PC-9 (cell line): ENCODE data around the gene TPRG1L. TPM values are rescaled to one million over a fixed set of nuclear protein-coding genes. Genes with fewer than 3 reads are reported as not detected.

Experiments
- BruUV-seq: library from RNA; stranded (reverse); fragments of 400-500 nt; replicated peaks from 2 replicates; lab custom pipeline; 2021; lab: Mats Ljungman, UMichigan
- CTCF ChIA-PET: fragments of 300-600 bp; sonication (Branson Sonifier 250); formaldehyde crosslinking; loops from one replicate; lab custom pipeline; 2022; ENCODE audit warnings: antibody characterized with exemption; lab: Charles Lee
- POLR2A ChIA-PET: fragments of 300-600 bp; sonication (Branson Sonifier 250); formaldehyde crosslinking; loops from one replicate; lab custom pipeline; 2022; ENCODE audit warnings: antibody characterized with exemption; ENCODE audit not compliant: unreplicated experiment; lab: Charles Lee
- DNase-seq, 2 experiments: peaks; one replicate each; pipeline versions ENCODE4 v3.0.0 to v3.0.0-alpha.2; 2015 to 2022; ENCODE audit warnings: mixed read lengths in 1 of 2
- H2AFZ ChIP-seq: fragments of 200-600 bp; sonication (generic); 2 replicates; pipeline ENCODE4 v1.8.1; 2017; ENCODE audit warnings: antibody characterized with exemption
- H3F3A ChIP-seq: fragments of 200-600 bp; sonication (generic); 2 replicates; pipeline ENCODE4 v1.8.1; 2017; ENCODE audit warnings: antibody characterized with exemption, mild to moderate bottlenecking, low read depth; ENCODE audit not compliant: insufficient read depth
- H3K27ac ChIP-seq: fragments of 200-600 bp; sonication (generic); 2 replicates; pipeline ENCODE4 v1.6.1; 2016; ENCODE audit warnings: mixed run types
- H3K27me3 ChIP-seq: fragments of 200-600 bp; sonication (generic); 2 replicates; pipeline ENCODE4 v1.6.1; 2016; ENCODE audit warnings: low read depth, mixed run types; ENCODE audit not compliant: insufficient read depth
- H3K36me3 ChIP-seq: fragments of 200-600 bp; sonication (generic); 2 replicates; pipeline ENCODE4 v1.6.1; 2016; ENCODE audit warnings: low read depth, mixed run types
- H3K4me1 ChIP-seq: fragments of 200-600 bp; sonication (generic); replicated peaks from 2 replicates; pipeline ENCODE4 v1.6.1; 2016; ENCODE audit warnings: mixed run types; ENCODE audit not compliant: insufficient read depth
- H3K4me2 ChIP-seq: fragments of 200-600 bp; sonication (generic); 2 replicates; pipeline ENCODE4 v1.6.1; 2017; ENCODE audit warnings: mixed run types
- H3K4me3 ChIP-seq: fragments of 200-600 bp; sonication (generic); 2 replicates; pipeline ENCODE4 v1.6.1; 2016; ENCODE audit warnings: mixed run types
- H3K79me2 ChIP-seq: fragments of 200-600 bp; sonication (generic); 2 replicates; pipeline ENCODE4 v1.6.1; 2017; ENCODE audit warnings: low read depth, mixed run types
- H3K9me2 ChIP-seq: fragments of 200-600 bp; sonication (generic); 2 replicates; pipeline ENCODE4 v1.8.1; 2017; ENCODE audit warnings: mild to moderate bottlenecking; ENCODE audit not compliant: insufficient read depth
- H3K9me3 ChIP-seq: fragments of 200-600 bp; sonication (generic); 2 replicates; pipeline ENCODE4 v1.8.1; 2016; ENCODE audit warnings: low read depth; ENCODE audit not compliant: insufficient read depth
- H4K20me1 ChIP-seq: fragments of 200-600 bp; sonication (generic); 2 replicates; pipeline ENCODE4 v1.8.1; 2017; ENCODE audit not compliant: insufficient read depth
- EZH2 ChIP-seq: fragments of 200-600 bp; sonication (generic); IDR thresholded peaks from 2 replicates; pipeline ENCODE4 v1.8.0; 2017; ENCODE audit warnings: antibody characterized with exemption, low read depth
- intact Hi-C: fragments of 100-400 bp; cut with micrococcal nuclease; formaldehyde crosslinking; loops from one replicate; pipeline ENCODE4 v1.10.0; 2022; ENCODE audit not compliant: unreplicated experiment
- total RNA-seq: library from RNA; stranded (reverse); gene quantifications from 2 replicates; pipeline ENCODE4 v1.2.3, GENCODE V29; 2021
- TF ChIP-seq, protein P1 (sequence below): fragments of 200-600 bp; sonication (generic); conservative IDR thresholded peaks from 2 replicates; pipeline ENCODE4 v1.6.1; 2017; ENCODE audit warnings: mixed run types, antibody characterized with exemption, mild to moderate bottlenecking, moderate library complexity

The TPRG1L gene
- total RNA-seq, 1 experiment from 2014 or later, result 41.4 TPM

DNA sequence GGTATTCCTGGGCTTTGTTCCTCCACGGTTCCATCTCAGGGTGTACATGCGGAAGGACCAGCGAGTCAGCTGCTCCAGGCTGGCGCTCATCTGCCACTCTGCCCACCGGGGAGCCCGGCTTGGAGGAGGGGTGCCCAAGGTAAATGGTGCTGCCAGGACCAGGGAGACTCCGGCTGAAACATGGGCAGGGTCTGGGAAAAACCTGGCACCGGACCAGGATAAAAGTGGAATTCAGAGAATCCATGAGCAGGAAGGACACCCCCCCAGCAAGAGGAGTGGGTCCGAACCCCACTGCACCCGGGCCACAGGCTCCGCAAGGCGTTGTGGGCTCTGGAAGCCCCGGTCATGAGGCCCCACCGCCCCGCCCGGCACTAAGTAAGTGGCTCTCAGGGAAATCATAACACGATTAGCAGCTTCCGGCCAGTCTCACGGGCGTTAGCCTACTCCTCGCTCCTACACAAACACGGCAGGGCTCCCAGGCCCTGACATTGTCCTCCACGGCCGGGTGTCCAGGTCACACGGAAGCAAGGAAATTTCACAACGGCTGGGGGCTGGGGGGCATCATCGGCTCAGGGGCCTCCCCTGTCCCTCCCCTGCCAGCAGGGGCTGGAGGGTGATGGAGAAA, 34.6 kb upstream of the TPRG1L start:
- Histone ChIP-seq H3K9me2 (no peaks in the 10 kb centered on the region), H3K36me3 (no peaks in the 10 kb centered on the region), H3K4me2 (no peak overlapping the region), H3F3A (peaks cover 12% of the 10 kb centered on the region; the same call in 1 of the 2 replicates), H3K27me3 (no peaks in the 10 kb centered on the region), H3K4me3 (no peak overlapping the region), H2AFZ (no peak overlapping the region), H4K20me1 (no peaks in the 10 kb centered on the region), H3K79me2 (no peaks in the 10 kb centered on the region), H3K4me1 (no peaks in the 10 kb centered on the region), H3K27ac (no peak overlapping the region), H3K9me3 (no peaks in the 10 kb centered on the region)
- no TSS peak for BruUV-seq
- TF ChIP-seq EZH2, result no peak
- TF ChIP-seq, protein P1, sequence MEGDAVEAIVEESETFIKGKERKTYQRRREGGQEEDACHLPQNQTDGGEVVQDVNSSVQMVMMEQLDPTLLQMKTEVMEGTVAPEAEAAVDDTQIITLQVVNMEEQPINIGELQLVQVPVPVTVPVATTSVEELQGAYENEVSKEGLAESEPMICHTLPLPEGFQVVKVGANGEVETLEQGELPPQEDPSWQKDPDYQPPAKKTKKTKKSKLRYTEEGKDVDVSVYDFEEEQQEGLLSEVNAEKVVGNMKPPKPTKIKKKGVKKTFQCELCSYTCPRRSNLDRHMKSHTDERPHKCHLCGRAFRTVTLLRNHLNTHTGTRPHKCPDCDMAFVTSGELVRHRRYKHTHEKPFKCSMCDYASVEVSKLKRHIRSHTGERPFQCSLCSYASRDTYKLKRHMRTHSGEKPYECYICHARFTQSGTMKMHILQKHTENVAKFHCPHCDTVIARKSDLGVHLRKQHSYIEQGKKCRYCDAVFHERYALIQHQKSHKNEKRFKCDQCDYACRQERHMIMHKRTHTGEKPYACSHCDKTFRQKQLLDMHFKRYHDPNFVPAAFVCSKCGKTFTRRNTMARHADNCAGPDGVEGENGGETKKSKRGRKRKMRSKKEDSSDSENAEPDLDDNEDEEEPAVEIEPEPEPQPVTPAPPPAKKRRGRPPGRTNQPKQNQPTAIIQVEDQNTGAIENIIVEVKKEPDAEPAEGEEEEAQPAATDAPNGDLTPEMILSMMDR, result no peak
- DNase-seq, result no peak
- ChIA-PET CTCF (no interaction called here), POLR2A (no interaction called here)
- intact Hi-C loops, result no loop called here

DNA sequence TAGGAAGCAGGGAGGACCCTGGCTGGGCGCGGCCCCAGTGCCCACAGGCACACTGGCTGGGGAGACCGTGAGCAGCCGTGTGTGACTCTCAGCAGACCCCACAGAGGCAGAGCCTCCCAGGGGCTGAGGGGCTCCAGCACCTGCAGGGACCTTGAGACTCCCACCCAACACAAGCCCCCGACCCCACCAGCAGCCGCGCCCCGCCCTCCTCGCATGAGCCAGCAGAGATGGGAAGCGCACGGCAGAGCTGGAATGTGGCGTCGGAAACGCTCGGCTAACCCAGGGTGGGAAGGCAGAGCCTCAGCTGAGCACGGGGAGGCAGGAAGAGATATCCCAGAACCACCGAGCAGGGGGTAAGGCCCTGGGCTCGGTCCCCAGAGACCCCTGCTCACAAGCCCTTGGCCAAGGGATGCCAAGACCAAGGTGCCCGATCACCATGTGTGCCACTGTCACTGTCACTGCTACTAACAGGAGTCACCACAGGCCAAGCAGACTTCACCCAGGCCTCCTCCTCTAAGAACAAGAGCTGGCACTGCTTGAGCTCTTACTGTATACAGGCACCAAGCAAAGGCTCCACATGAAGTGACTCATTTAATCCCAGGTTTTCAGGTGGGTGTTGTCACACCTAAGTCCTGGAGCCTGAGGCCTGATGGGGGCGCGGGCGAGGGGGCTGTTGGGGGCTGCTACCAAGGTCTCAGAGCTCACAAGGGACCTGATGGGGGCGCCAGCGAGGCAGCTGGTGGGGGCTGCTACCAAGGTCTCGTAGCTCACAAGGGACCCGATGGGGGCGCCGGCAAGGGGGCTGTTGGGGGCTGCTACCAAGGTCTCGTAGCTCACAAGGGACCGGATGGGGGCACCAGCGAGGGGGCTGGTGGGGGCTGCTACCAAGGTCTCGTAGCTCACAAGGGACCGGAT, 33.6 kb upstream of the TPRG1L start:
- no peak overlapping the region for H3K27ac ChIP-seq

DNA sequence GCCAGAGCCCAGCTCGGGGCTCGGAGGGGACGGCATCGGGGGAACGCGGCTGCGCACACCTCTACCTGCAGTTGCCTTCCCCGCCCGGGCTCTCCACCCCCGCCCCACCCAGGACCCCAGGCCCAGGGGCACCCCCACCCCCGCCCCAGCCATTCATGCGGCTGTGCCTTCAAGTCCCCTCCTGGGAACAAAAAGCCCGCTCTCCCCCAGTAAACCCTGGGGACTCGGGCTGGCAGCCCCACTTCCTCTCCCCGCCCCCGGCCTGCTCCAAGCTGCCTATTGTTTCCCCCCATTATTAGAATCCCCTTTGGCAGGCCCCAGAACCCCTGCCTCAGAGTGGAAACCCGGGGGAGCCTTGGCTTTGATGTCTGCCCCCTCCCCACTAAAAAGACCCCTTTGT, 31.5 kb upstream of the TPRG1L start:
- H3F3A ChIP-seq, result no peaks in the 10 kb centered on the region
- intact Hi-C loops, result no loop called here
- no peaks in the 10 kb centered on the region for H3K4me1 ChIP-seq
- H3K9me2 ChIP-seq, result no peaks in the 10 kb centered on the region
- no TSS peak for BruUV-seq
- no peak overlapping the region for H3K27ac ChIP-seq
- H3K27me3 ChIP-seq, result no peaks in the 10 kb centered on the region
- H3K36me3 ChIP-seq, result no peaks in the 10 kb centered on the region
- no peak overlapping the region for H3K4me2 ChIP-seq
- 0 out of 2 replicates have a peak, but pooled peaks cover 5% of the 10 kb centered on the region for H4K20me1 ChIP-seq
- no peak for DNase-seq
- ChIA-PET CTCF (no interaction called here), POLR2A (no interaction called here)
- no peaks in the 10 kb centered on the region for H3K9me3 ChIP-seq
- no peak overlapping the region for H3K4me3 ChIP-seq
- no peak for TF ChIP-seq EZH2
- TF ChIP-seq, protein P1, result no peak
- H3K79me2 ChIP-seq, result no peaks in the 10 kb centered on the region
- no peak overlapping the region for H2AFZ ChIP-seq

More for the DNA sequence above, 33.6 kb upstream of the TPRG1L start:
- Histone ChIP-seq H2AFZ (no peak overlapping the region), H3K4me3 (no peak overlapping the region), H3K9me2 (no peaks in the 10 kb centered on the region), H3K36me3 (no peaks in the 10 kb centered on the region), H3K9me3 (no peaks in the 10 kb centered on the region), H4K20me1 (no peaks in the 10 kb centered on the region), H3K27me3 (no peaks in the 10 kb centered on the region), H3K79me2 (no peaks in the 10 kb centered on the region), H3K4me1 (no peaks in the 10 kb centered on the region), H3F3A (peaks cover 9% of the 10 kb centered on the region; the same call in 1 of the 2 replicates), H3K4me2 (no peak overlapping the region)
- intact Hi-C loops, result no loop called here
- POLR2A ChIA-PET, result no interaction called here
- no peak for TF ChIP-seq EZH2
- TF ChIP-seq, protein P1, result no peak; the same call in 1 of the 2 replicates
- DNase-seq, result no peak
- CTCF ChIA-PET, result interaction anchor here (0.6 kb wide), 1 partner anchor 77 kb away, joined by 3 read pairs; no protein-coding TSS in a partner anchor
- BruUV-seq, result no TSS peak
